ENCODE data around the gene ZNF296. TPM values are rescaled to one million over a fixed set of nuclear protein-coding genes. Genes with fewer than 3 reads are reported as not detected.

ZNF296 gene
- total RNA-seq, 1 donor from 2014 or later = not detected

DNA sequence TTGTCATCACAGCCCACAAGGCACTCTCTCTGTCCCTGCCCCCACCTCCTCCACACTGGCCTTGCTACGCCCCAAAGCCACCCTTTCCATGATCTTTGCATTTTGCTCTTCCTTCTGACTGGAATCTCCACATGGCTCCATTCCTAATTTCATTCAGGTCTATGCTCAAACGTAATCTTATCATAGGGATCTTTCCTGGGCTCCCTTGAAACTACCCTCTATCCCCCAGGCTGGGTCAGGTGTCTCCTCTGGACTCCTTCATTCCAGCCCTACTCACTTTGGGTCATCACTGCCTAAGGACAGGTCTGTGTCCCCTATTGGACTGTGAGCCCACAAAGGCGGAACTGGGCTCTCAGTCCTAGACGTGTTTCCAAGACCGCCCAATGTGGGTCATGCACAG is 5.9 kb upstream of the ZNF296 start:
- Mint-ChIP-seq H3K27ac (no peak overlapping the region), H3K27me3 (ENCODE audit: insufficient read depth, low read depth) (peaks cover 12% of the 10 kb centered on the region), H3K9me3 (no peaks in the 10 kb centered on the region), H3K4me1 (peaks cover 20% of the 10 kb centered on the region), H3K4me3 (peak overlapping the region; percentile 22), H3K36me3 (peaks cover 11% of the 10 kb centered on the region)
- Histone ChIP-seq H3F3A (ENCODE audit: low read depth) (peaks cover 35% of the 10 kb centered on the region), H3K27ac (no peak overlapping the region), H3K9ac (no peak overlapping the region), H3K4me1 (peaks cover 10% of the 10 kb centered on the region), H3K27me3 (peaks cover 8% of the 10 kb centered on the region), H3K9me3 (ENCODE audit: low read depth) (no peaks in the 10 kb centered on the region), H4K20me1 (ENCODE audit: low read depth) (peaks cover 22% of the 10 kb centered on the region), H3K36me3 (no peaks in the 10 kb centered on the region), H3K79me2 (ENCODE audit: low read depth) (peaks cover 57% of the 10 kb centered on the region), H3K4me2 (no peak overlapping the region), H3K4me3 (no peak overlapping the region), H2AFZ (replicated peaks) (no peak overlapping the region)
- TF ChIP-seq, protein P1, sequence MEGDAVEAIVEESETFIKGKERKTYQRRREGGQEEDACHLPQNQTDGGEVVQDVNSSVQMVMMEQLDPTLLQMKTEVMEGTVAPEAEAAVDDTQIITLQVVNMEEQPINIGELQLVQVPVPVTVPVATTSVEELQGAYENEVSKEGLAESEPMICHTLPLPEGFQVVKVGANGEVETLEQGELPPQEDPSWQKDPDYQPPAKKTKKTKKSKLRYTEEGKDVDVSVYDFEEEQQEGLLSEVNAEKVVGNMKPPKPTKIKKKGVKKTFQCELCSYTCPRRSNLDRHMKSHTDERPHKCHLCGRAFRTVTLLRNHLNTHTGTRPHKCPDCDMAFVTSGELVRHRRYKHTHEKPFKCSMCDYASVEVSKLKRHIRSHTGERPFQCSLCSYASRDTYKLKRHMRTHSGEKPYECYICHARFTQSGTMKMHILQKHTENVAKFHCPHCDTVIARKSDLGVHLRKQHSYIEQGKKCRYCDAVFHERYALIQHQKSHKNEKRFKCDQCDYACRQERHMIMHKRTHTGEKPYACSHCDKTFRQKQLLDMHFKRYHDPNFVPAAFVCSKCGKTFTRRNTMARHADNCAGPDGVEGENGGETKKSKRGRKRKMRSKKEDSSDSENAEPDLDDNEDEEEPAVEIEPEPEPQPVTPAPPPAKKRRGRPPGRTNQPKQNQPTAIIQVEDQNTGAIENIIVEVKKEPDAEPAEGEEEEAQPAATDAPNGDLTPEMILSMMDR (IDR thresholded peaks at IDR 0.05) = no peak
- TF ChIP-seq EZH2 (IDR thresholded peaks at IDR 0.05) (no peak), EZH2phosphoT487 (IDR thresholded peaks at IDR 0.05) (no peak)
- DNase-seq (ENCODE audit: low spot score) = no peak

DNA sequence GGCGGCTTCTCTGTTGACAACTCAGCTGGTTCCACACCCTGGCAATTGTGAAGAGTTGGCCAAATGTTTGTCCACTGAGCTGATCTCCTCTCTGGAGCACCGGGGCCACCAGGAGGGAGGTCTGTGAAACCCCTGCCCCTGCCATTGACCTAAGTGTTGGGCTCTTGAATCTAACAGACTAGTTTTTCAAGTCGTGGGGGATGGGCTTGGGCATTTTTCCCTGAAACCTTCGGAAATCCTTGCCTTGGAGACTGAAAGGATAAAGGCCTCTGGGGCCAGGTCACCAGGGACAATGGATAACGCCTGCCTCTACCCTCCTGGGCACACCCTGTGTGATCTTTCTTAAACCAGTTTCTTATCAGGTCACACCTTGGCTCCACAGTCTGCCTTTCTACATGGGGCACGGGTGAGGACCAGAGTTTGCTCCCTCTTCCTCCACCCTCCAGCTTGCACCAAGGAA is 3.7 kb upstream of the ZNF296 start:
- Mint-ChIP-seq H3K36me3 (peaks cover 9% of the 10 kb centered on the region), H3K27ac (peak overlapping the region; percentile 25), H3K9me3 (no peaks in the 10 kb centered on the region), H3K4me1 (peaks cover 26% of the 10 kb centered on the region), H3K27me3 (ENCODE audit: insufficient read depth, low read depth) (peaks cover 18% of the 10 kb centered on the region), H3K4me3 (peak overlapping the region; percentile 99)
- H3K79me2 ChIP-seq (ENCODE audit: low read depth) = peaks cover 52% of the 10 kb centered on the region
- H2AFZ ChIP-seq (replicated peaks) = no peak overlapping the region
- no peak overlapping the region for H3K27ac ChIP-seq
- peak overlapping the region; percentile 78 for H3K9ac ChIP-seq
- H3K36me3 ChIP-seq = no peaks in the 10 kb centered on the region
- TF ChIP-seq EZH2phosphoT487 (IDR thresholded peaks at IDR 0.05) = no peak
- TF ChIP-seq, protein P1 (IDR thresholded peaks at IDR 0.05) = no peak
- TF ChIP-seq EZH2 (IDR thresholded peaks at IDR 0.05) = no peak
- peak overlapping the region; percentile 83 for H3K4me2 ChIP-seq
- H3K27me3 ChIP-seq = peaks cover 30% of the 10 kb centered on the region
- peaks cover 56% of the 10 kb centered on the region for H3F3A ChIP-seq (ENCODE audit: low read depth)
- H3K9me3 ChIP-seq (ENCODE audit: low read depth) = no peaks in the 10 kb centered on the region
- peak overlapping the region; percentile 91 for H3K4me3 ChIP-seq
- peaks cover 27% of the 10 kb centered on the region for H3K4me1 ChIP-seq
- peak; percentile 54 for DNase-seq (ENCODE audit: low spot score)
- peaks cover 29% of the 10 kb centered on the region for H4K20me1 ChIP-seq (ENCODE audit: low read depth)

- TF ChIP-seq EZH2 (IDR thresholded peaks at IDR 0.05) = peak; percentile 50
- TF ChIP-seq EZH2phosphoT487 (IDR thresholded peaks at IDR 0.05) = no peak
- TF ChIP-seq, protein P1 (IDR thresholded peaks at IDR 0.05) = peak; percentile 43
- Histone ChIP-seq H3K27me3 (peaks cover 36% of the 10 kb centered on the region), H2AFZ (replicated peaks) (peak within 1 kb of the TSS; percentile 92), H3K79me2 (ENCODE audit: low read depth) (peaks cover 45% of the 10 kb centered on the region), H3K36me3 (no peaks in the 10 kb centered on the region), H3K27ac (peak within 1 kb of the TSS; percentile 13), H3K4me3 (peak within 1 kb of the TSS; percentile 91), H3F3A (ENCODE audit: low read depth) (peaks cover 62% of the 10 kb centered on the region), H4K20me1 (ENCODE audit: low read depth) (peaks cover 31% of the 10 kb centered on the region), H3K9me3 (ENCODE audit: low read depth) (no peaks in the 10 kb centered on the region), H3K9ac (peak within 1 kb of the TSS; percentile 78), H3K4me2 (peak within 1 kb of the TSS; percentile 83), H3K4me1 (peaks cover 33% of the 10 kb centered on the region)
- H3K4me3 Mint-ChIP-seq = peak within 1 kb of the TSS; percentile 99
- no peaks in the 10 kb centered on the region for H3K9me3 Mint-ChIP-seq
- DNase-seq (ENCODE audit: low spot score) = peak; percentile 94
- peak within 1 kb of the TSS; percentile 72 for H3K27ac Mint-ChIP-seq
- peaks cover 30% of the 10 kb centered on the region for H3K4me1 Mint-ChIP-seq
- peaks cover 23% of the 10 kb centered on the region for H3K27me3 Mint-ChIP-seq (ENCODE audit: insufficient read depth, low read depth)
- peaks cover 9% of the 10 kb centered on the region for H3K36me3 Mint-ChIP-seq
Measured at GRCh38 chr19:45079063-45079910, 3.0 kb upstream of the ZNF296 start, which contains the start of gene GEMIN7. Gene GEMIN7 (plus strand): TSS chr19:45079260. CDS start chr19:45090115, 10,855 bp downstream.

All from neural progenitor cell (in vitro differentiated cells).